RWPE2 (cell line): ENCODE data around the gene HPSE2.

ENCODE experiments used
- ATAC-seq: fragments of 200-7000 bp; cut with Tn5 transposase; 3 replicates; pipeline ENCODE4 v1.9.1; 2021; ENCODE audit warnings: low read depth
- DNase-seq: peaks from one replicate; pipeline ENCODE4 v3.0.0-alpha.2; 2020; ENCODE audit warnings: low spot score
- H3K27ac ChIP-seq: fragments of 450-650 bp; 2 replicates; pipeline ENCODE4 v1.5.1; 2017; ENCODE audit warnings: mild to moderate bottlenecking; ENCODE audit not compliant: poor library complexity, severe bottlenecking
- H3K27me3 ChIP-seq: fragments of 250-450 bp; sonication (Bioruptor Pico); 2 replicates; pipeline ENCODE4 v1.5.1; 2021; ENCODE audit warnings: mild to moderate bottlenecking, moderate library complexity; ENCODE audit not compliant: insufficient read depth, poor library complexity, severe bottlenecking
- H3K36me3 ChIP-seq: fragments of 250-450 bp; sonication (Bioruptor Pico); 2 replicates; pipeline ENCODE4 v1.5.1; 2020; ENCODE audit warnings: low read depth, mild to moderate bottlenecking, moderate library complexity
- H3K4me1 ChIP-seq: fragments of 250-450 bp; sonication (Bioruptor Pico); 2 replicates; pipeline ENCODE4 v1.5.1; 2021; ENCODE audit warnings: mild to moderate bottlenecking, moderate library complexity; ENCODE audit not compliant: insufficient read depth, poor library complexity, severe bottlenecking
- H3K4me3 ChIP-seq: fragments of 250-450 bp; sonication (Bioruptor Pico); 2 replicates; pipeline ENCODE4 v1.5.1; 2021; ENCODE audit warnings: mild to moderate bottlenecking, moderate library complexity; ENCODE audit not compliant: severe bottlenecking
- H3K9me3 ChIP-seq: fragments of 250-450 bp; sonication (Bioruptor Pico); 2 replicates; pipeline ENCODE4 v1.5.1; 2021; ENCODE audit warnings: mild to moderate bottlenecking, moderate library complexity; ENCODE audit not compliant: severe bottlenecking
- CTCF ChIP-seq: fragments of 450-650 bp; IDR thresholded peaks from one replicate; pipeline ENCODE4 v1.5.1; 2017; ENCODE audit warnings: mild to moderate bottlenecking, moderate library complexity; ENCODE audit not compliant: poor library complexity, severe bottlenecking

Gene HPSE2

DNA sequence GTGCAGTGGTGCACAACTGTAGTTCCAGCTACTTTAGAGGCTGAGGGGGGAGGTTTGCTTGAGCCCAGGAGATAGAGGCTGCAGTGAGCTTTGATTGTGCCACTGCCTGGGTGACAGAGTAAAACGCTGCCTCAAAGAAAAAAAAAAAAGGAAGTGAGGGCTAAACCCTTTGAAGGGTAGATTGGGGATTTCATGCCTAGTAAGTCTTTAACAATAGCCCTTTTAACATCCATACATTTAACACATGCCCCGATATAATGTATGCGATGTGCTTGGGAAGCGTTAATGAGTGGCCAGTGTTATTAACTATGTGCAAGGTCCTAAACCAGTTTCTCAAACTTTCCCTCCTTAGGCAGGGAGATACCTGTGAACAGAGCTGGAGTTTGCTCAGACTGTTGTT is 559.8 kb downstream of the HPSE2 start:
- Histone ChIP-seq H3K4me1 (no peaks in the 10 kb centered on the region), H3K27ac (no peak overlapping the region), H3K36me3 (no peaks in the 10 kb centered on the region), H3K27me3 (no peaks in the 10 kb centered on the region), H3K4me3 (no peak overlapping the region), H3K9me3 (no peaks in the 10 kb centered on the region)
- DNase-seq = no peak
- TF ChIP-seq CTCF = no peak
- ATAC-seq = no peak

- Histone ChIP-seq H3K4me1 (no peaks in the 10 kb centered on the region), H3K9me3 (no peaks in the 10 kb centered on the region), H3K4me3 (no peak overlapping the region), H3K27me3 (no peaks in the 10 kb centered on the region), H3K27ac (no peak overlapping the region), H3K36me3 (no peaks in the 10 kb centered on the region)
- no peak for ATAC-seq
- TF ChIP-seq CTCF = no peak
- DNase-seq = no peak
Observed at GRCh38 chr10:98673171-98673782, 562.4 kb downstream of the HPSE2 start.

GRCh38 chr10:98667081-98667480 is 568.6 kb downstream of the HPSE2 start:
- H3K4me3 ChIP-seq = no peak overlapping the region
- H3K27me3 ChIP-seq = no peaks in the 10 kb centered on the region
- H3K27ac ChIP-seq = no peak overlapping the region
- no peaks in the 10 kb centered on the region for H3K4me1 ChIP-seq
- no peaks in the 10 kb centered on the region for H3K9me3 ChIP-seq
- no peak for DNase-seq
- no peak for ATAC-seq
- TF ChIP-seq CTCF = no peak
- no peaks in the 10 kb centered on the region for H3K36me3 ChIP-seq

DNA sequence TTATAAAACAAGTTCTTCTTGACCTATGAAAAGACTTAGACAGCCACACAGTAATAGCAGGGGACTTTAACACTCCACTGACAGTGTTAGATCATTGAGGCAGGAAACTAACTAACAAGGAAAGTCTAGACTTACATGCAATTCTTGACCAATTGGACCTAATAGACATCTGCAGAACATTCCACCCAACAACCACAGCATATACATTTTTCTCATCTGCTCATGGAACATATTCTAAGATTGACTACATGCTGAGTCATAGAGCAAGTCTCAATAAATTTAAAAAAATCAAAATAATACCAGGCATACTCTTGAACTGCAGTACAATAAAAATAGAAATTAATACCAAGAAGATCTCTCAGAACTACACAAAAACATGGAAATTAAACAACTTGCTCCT is 569.4 kb downstream of the HPSE2 start:
- no peak for TF ChIP-seq CTCF
- Histone ChIP-seq H3K36me3 (no peaks in the 10 kb centered on the region), H3K27ac (no peak overlapping the region), H3K9me3 (no peaks in the 10 kb centered on the region), H3K27me3 (no peaks in the 10 kb centered on the region), H3K4me3 (no peak overlapping the region), H3K4me1 (no peaks in the 10 kb centered on the region)
- DNase-seq (no peak), ATAC-seq (no peak)

DNA sequence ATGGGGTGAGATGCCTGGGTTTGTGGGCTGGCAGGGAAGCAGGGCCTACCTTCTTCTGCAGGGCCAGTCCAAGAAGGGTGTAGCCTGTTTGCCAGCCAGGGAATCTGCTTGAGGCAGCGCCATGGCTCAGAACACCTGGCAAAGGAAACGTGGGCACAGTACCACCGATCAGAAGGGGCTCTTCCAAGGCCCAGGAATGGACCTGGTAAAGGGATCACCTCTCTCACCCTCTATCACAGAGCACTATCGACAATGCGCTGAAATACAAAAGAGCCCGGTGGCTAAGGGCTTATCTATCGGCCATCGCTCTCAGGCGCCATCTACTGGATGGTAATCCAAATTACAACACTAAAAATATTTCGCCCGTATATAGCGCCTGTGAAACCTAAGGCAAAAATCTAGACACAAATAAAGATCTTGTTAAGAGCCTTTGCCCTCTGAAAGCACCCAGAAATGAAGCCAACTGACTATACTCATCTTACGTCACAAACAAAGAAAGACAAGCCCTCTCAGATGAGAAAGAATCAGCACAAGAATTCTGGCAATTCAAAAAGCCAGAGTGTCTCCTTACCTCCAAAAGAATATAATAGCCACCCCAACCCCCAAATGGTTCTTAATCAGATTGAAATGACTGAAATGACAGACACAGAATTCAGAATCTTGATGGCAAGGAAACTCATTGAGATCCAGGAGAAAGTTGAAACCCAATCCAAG is 571.2 kb downstream of the HPSE2 start:
- DNase-seq (no peak), ATAC-seq (no peak; the same call in 2 of the 3 replicates)
- TF ChIP-seq CTCF = peak; percentile 43
- H3K4me1 ChIP-seq = no peaks in the 10 kb centered on the region
- H3K4me3 ChIP-seq = no peak overlapping the region
- H3K36me3 ChIP-seq = no peaks in the 10 kb centered on the region
- H3K27me3 ChIP-seq = no peaks in the 10 kb centered on the region
- H3K9me3 ChIP-seq = no peaks in the 10 kb centered on the region
- H3K27ac ChIP-seq = no peak overlapping the region
